ENCODE measurements around the gene LOXL1. TPM values are rescaled to one million over a fixed set of nuclear protein-coding genes. Genes with fewer than 3 reads are reported as not detected.

Gene LOXL1
- polyA plus RNA-seq, 1 of the 3 experiments (the other 2 are of a cell fraction) = 50.3 TPM

GRCh38 chr15:73989001-73989798, 62.9 kb downstream of the LOXL1 start:
- Histone ChIP-seq H3K9ac (peak overlapping the region; percentile 29; the same call in 1 of the 2 replicates), H3K9me3 (no peaks in the 10 kb centered on the region), H4K20me1 (ENCODE audit: insufficient read depth) (no peaks in the 10 kb centered on the region), H3K36me3 (replicated peaks in 1 of 2; ENCODE audit: control insufficient read depth in 1 of 2, insufficient read depth in 2 of 2, low read length in 1 of 2) (no peaks in the 10 kb centered on the region), H3K9me2 (no peaks in the 10 kb centered on the region), H2AFZ (ENCODE audit: low read depth) (peak overlapping the region; percentile 36; the same call in 1 of the 2 replicates), H3K4me1 (ENCODE audit: control insufficient read depth in 1 of 2, insufficient read depth in 2 of 2, low read depth in 1 of 2, low read length in 1 of 2) (peaks cover 43% of the 10 kb centered on the region in 2 experiments; a peak in 3 of 4 replicates), H3K27ac (ENCODE audit: low read depth in 2 of 2, low read length in 1 of 2) (peak overlapping the region; percentile 67 to 80), H3K79me2 (ENCODE audit: insufficient read depth) (peaks cover 6% of the 10 kb centered on the region; the same call in 1 of the 2 replicates), H3K27me3 (ENCODE audit: insufficient read depth) (no peaks in the 10 kb centered on the region), H3F3A (replicated peaks; ENCODE audit: insufficient read depth) (peaks cover 12% of the 10 kb centered on the region), H3K4me2 (peak overlapping the region; percentile 66), H3K4me3 (ENCODE audit: low read depth in 2 of 2, low read length in 1 of 2) (no peak overlapping the region)
- WGBS (ENCODE audit: low lambda C conversion rate) = 76% methylated on average over 9 of the region's 9 CpGs
- TF ChIP-seq FOSL2 (IDR thresholded peaks at IDR 0.05; ENCODE audit: borderline replicate concordance, low read depth) (peak; percentile 75), YY1 (IDR thresholded peaks at IDR 0.05; ENCODE audit: low read depth) (no peak), JUND (IDR thresholded peaks at IDR 0.05) (peak; percentile 66; the same call in 1 of the 2 replicates), SIN3A (IDR thresholded peaks at IDR 0.05; ENCODE audit: borderline replicate concordance, low read depth, low read length) (no peak), ELF1 (IDR thresholded peaks at IDR 0.05) (peak; percentile 51; the same call in 1 of the 2 replicates), NRF1 (IDR thresholded peaks at IDR 0.05; ENCODE audit: low read depth, low read length) (no peak), POLR2AphosphoS5 (IDR thresholded peaks at IDR 0.05; ENCODE audit: low read depth, low read length) (no peak; the same call in 1 of the 2 replicates), FOXM1 (IDR thresholded peaks at IDR 0.05; ENCODE audit: low read depth) (no peak), CHD2 (IDR thresholded peaks at IDR 0.05; ENCODE audit: low read length, partially characterized antibody) (no peak), EP300 (IDR thresholded peaks at IDR 0.05; ENCODE audit: borderline replicate concordance in 1 of 2, low read depth in 1 of 2, low read length in 1 of 2) (no peak), TCF12 (IDR thresholded peaks at IDR 0.05) (peak; percentile 46; the same call in 1 of the 2 replicates), RAD21 (IDR thresholded peaks at IDR 0.05; ENCODE audit: low read length) (no peak), PBX3 (IDR thresholded peaks at IDR 0.05) (peak; percentile 49; the same call in 1 of the 2 replicates), EZH2phosphoT487 (IDR thresholded peaks at IDR 0.05; ENCODE audit: borderline replicate concordance, low read depth) (no peak), NFIC (IDR thresholded peaks at IDR 0.05; ENCODE audit: borderline replicate concordance) (peak; percentile 16; the same call in 1 of the 2 replicates), GABPA (IDR thresholded peaks at IDR 0.05; ENCODE audit: low read depth) (no peak)
- TF ChIP-seq, protein P1, sequence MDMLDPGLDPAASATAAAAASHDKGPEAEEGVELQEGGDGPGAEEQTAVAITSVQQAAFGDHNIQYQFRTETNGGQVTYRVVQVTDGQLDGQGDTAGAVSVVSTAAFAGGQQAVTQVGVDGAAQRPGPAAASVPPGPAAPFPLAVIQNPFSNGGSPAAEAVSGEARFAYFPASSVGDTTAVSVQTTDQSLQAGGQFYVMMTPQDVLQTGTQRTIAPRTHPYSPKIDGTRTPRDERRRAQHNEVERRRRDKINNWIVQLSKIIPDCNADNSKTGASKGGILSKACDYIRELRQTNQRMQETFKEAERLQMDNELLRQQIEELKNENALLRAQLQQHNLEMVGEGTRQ (IDR thresholded peaks at IDR 0.05; ENCODE audit: borderline replicate concordance, low read depth, low read length) = no peak
- TF ChIP-seq, protein P2, sequence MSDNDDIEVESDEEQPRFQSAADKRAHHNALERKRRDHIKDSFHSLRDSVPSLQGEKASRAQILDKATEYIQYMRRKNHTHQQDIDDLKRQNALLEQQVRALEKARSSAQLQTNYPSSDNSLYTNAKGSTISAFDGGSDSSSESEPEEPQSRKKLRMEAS (IDR thresholded peaks at IDR 0.05; ENCODE audit: low read depth) = peak; percentile 49; the same call in 1 of the 2 replicates
- TF ChIP-seq, protein P3, sequence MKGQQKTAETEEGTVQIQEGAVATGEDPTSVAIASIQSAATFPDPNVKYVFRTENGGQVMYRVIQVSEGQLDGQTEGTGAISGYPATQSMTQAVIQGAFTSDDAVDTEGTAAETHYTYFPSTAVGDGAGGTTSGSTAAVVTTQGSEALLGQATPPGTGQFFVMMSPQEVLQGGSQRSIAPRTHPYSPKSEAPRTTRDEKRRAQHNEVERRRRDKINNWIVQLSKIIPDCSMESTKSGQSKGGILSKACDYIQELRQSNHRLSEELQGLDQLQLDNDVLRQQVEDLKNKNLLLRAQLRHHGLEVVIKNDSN (IDR thresholded peaks at IDR 0.05; ENCODE audit: borderline replicate concordance, low read depth) = no peak
- CTCF ChIA-PET = interaction anchor here (1.2 to 1.8 kb wide), 5 partner anchors 16 to 62 kb away, joined by 3 to 5 read pairs (median 4); no protein-coding TSS in a partner anchor
- POLR2A ChIA-PET = no interaction called here
- DNase-seq = no peak
